ENCODE results near the gene CACNA1F. TPM values are rescaled to one million over a fixed set of nuclear protein-coding genes. Genes with fewer than 3 reads are reported as not detected.

CACNA1F gene
- total and polyA plus RNA-seq, 2 experiments from 2014 or later: 0.02 to 0.45 TPM

- no peak overlapping the region for H3K27ac ChIP-seq
- TF ChIP-seq CTCF (IDR thresholded peaks at IDR 0.05; ENCODE audit: low read depth, low read length): no peak
- H3K4me1 ChIP-seq (ENCODE audit: low read depth): peaks cover 2% of the 10 kb centered on the region
- no peaks in the 10 kb centered on the region for H3K9me3 ChIP-seq (ENCODE audit: low read depth)
- no peak overlapping the region for H3K4me3 ChIP-seq
- H3K36me3 ChIP-seq: no peaks in the 10 kb centered on the region
- DNase-seq (ENCODE audit: low read depth in 1 of 2, low spot score in 1 of 2): no peak
- H3K27me3 ChIP-seq: peaks cover 8% of the 10 kb centered on the region
Measured at GRCh38 chrX:49204017-49204416, 29.1 kb downstream of the CACNA1F start.

DNA sequence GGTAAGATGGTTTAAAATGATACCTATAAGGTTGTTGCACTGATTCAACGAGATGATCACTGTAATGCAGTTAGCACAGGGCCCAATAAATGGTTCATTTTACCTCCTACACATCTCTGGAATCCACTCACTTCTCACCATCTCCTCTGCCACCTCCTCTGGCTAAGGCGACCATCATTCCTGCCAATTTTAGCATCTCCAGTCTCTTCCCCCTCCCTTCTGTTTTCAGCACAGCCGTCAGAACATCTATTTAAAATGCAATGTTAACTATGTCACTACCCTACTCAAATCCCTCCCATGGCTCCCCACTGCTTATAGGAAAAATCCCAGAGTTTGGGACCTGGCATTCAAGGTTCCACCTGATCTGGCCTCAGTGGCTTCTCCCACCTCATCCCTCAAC lies 29.6 kb downstream of the CACNA1F start:
- DNase-seq (ENCODE audit: low read depth in 1 of 2, low spot score in 1 of 2): no peak
- no peaks in the 10 kb centered on the region for H3K9me3 ChIP-seq (ENCODE audit: low read depth)
- no peak for TF ChIP-seq CTCF (IDR thresholded peaks at IDR 0.05; ENCODE audit: low read depth, low read length)
- peaks cover 2% of the 10 kb centered on the region for H3K4me1 ChIP-seq (ENCODE audit: low read depth)
- peaks cover 13% of the 10 kb centered on the region for H3K27me3 ChIP-seq
- no peaks in the 10 kb centered on the region for H3K36me3 ChIP-seq
- H3K4me3 ChIP-seq: no peak overlapping the region
- H3K27ac ChIP-seq: no peak overlapping the region

- peaks cover 3% of the 10 kb centered on the region for H3K9me3 ChIP-seq (ENCODE audit: low read depth)
- H3K36me3 ChIP-seq: no peaks in the 10 kb centered on the region
- no peak overlapping the region for H3K4me3 ChIP-seq
- H3K27ac ChIP-seq: no peak overlapping the region
- TF ChIP-seq CTCF (IDR thresholded peaks at IDR 0.05; ENCODE audit: low read depth, low read length): no peak
- DNase-seq (ENCODE audit: low read depth in 1 of 2, low spot score in 1 of 2): no peak
- peaks cover 13% of the 10 kb centered on the region for H3K27me3 ChIP-seq
- H3K4me1 ChIP-seq (ENCODE audit: low read depth): peaks cover 2% of the 10 kb centered on the region
Measured at GRCh38 chrX:49202022-49202421, 31.1 kb downstream of the CACNA1F start.

DNA sequence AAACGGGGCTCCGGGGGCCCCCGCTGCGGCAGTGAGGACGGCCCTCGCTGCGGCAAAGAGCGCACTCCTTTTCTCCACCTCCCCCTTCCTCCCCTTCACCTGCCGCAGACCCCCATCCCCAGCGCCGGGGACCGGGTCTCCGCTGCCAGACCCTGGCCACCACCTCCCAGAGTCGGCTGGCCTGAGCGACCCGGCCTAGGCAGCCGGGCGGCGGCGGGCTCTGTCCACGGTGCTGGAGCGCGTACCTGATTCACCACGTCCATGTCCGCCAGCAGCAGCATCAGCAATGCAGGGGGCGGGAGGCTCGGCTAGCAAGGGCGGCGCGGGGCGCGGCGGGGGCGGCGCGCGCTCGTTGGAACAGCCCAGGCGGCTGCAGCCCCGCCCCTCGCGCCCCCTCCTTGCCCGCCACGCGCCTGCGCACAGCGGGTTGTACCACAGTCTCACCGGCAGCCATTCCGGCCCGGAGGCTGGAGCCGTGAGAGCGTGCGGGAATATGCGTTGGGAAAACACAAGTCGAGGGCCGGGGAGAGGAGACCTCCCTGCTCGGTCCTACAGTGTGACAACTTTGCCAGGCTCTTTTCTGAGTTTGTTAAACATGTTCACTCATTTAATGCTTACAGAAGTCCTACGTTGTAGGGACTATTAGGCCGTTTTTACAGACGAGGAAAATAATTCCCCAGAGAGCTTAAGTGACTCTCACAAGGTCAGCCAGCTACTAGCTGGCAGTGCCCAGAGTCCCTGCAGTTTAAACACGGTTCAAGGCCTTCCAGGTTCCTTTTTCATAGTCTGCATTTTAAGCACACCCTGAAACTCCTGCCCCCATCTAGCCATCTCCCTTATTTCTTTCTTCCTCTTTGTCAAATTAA lies 33.0 kb downstream of the CACNA1F start, which contains the start of gene SYP:
TSS of gene SYP (minus strand) at position 288 of the 866 bp plus-strand sequence. CDS start at position 281, 7 bp downstream.
- no peak for TF ChIP-seq CTCF (IDR thresholded peaks at IDR 0.05; ENCODE audit: low read depth, low read length)
- peak; percentile 91 for DNase-seq (ENCODE audit: low read depth in 1 of 2, low spot score in 1 of 2)
- Histone ChIP-seq H3K4me1 (ENCODE audit: low read depth) (peaks cover 2% of the 10 kb centered on the region), H3K9me3 (ENCODE audit: low read depth) (peaks cover 3% of the 10 kb centered on the region), H3K36me3 (no peaks in the 10 kb centered on the region), H3K27ac (peak within 1 kb of the TSS; percentile 85), H3K27me3 (peaks cover 13% of the 10 kb centered on the region), H3K4me3 (no peak within 1 kb of the TSS)

GRCh38 chrX:49199315-49199595 lies 33.9 kb downstream of the CACNA1F start:
- Histone ChIP-seq H3K4me3 (no peak overlapping the region), H3K9me3 (ENCODE audit: low read depth) (peaks cover 3% of the 10 kb centered on the region), H3K4me1 (ENCODE audit: low read depth) (peaks cover 2% of the 10 kb centered on the region), H3K36me3 (no peaks in the 10 kb centered on the region), H3K27ac (no peak overlapping the region), H3K27me3 (peaks cover 13% of the 10 kb centered on the region)
- DNase-seq (ENCODE audit: low read depth in 1 of 2, low spot score in 1 of 2): no peak
- no peak for TF ChIP-seq CTCF (IDR thresholded peaks at IDR 0.05; ENCODE audit: low read depth, low read length)
